WTC11 (cell line): ENCODE results near the gene MAMLD1. TPM values are rescaled to one million over a fixed set of nuclear protein-coding genes. Genes with fewer than 3 reads are reported as not detected.

ENCODE experiments used
- ATAC-seq: fragments of 200-7000 bp; cut with Tn5 transposase; 2 replicates; pipeline ENCODE4 v1.10.0; 2021; ENCODE audit warnings: mild to moderate bottlenecking, moderate library complexity
- CTCF ChIA-PET: fragments of 300-600 bp; sonication (Branson Sonifier 250); formaldehyde crosslinking; loops from one replicate; lab custom pipeline; 2021; ENCODE audit warnings: antibody characterized with exemption; lab: Charles Lee
- POLR2A ChIA-PET: fragments of 350-600 bp; sonication (Branson Sonifier 250); formaldehyde crosslinking; loops from one replicate; lab custom pipeline; 2021; ENCODE audit warnings: antibody characterized with exemption; lab: Charles Lee
- DNase-seq: peaks from one replicate; pipeline ENCODE4 v3.0.0; 2021; ENCODE audit warnings: low spot score
- H3K27ac Mint-ChIP-seq: 2 replicates; pipeline ENCODE4 v1.8.0; 2021; ENCODE audit warnings: mixed read lengths
- H3K27me3 Mint-ChIP-seq: 2 replicates; pipeline ENCODE4 v1.8.0; 2021; ENCODE audit warnings: low read depth, mild to moderate bottlenecking, moderate library complexity, mixed read lengths
- H3K36me3 Mint-ChIP-seq: 2 replicates; pipeline ENCODE4 v1.8.0; 2021; ENCODE audit warnings: mixed read lengths
- H3K4me1 Mint-ChIP-seq: 2 replicates; pipeline ENCODE4 v1.8.0; 2022; ENCODE audit warnings: mixed read lengths
- H3K4me3 Mint-ChIP-seq: 2 replicates; pipeline ENCODE4 v1.8.0; 2021; ENCODE audit warnings: mild to moderate bottlenecking, moderate library complexity, mixed read lengths
- H3K9me3 Mint-ChIP-seq: 2 replicates; pipeline ENCODE4 v1.8.0; 2021; ENCODE audit warnings: mixed read lengths
- AFF4 ChIP-seq: sonication (generic); formaldehyde crosslinking; IDR thresholded peaks from 2 replicates; pipeline ENCODE4 v1.8.1; 2023; ENCODE audit warnings: mild to moderate bottlenecking, missing genetic modification reagents, borderline replicate concordance
- ARID4B ChIP-seq: sonication (generic); formaldehyde crosslinking; IDR thresholded peaks from 2 replicates; pipeline ENCODE4 v1.8.0; 2023; ENCODE audit warnings: missing genetic modification reagents, mild to moderate bottlenecking, borderline replicate concordance
- CREB1 ChIP-seq: sonication (generic); formaldehyde crosslinking; IDR thresholded peaks from 2 replicates; pipeline ENCODE4 v1.8.0; 2023; ENCODE audit warnings: mild to moderate bottlenecking, missing genetic modification reagents
- CREM ChIP-seq: sonication (generic); formaldehyde crosslinking; IDR thresholded peaks from 2 replicates; pipeline ENCODE4 v1.8.1; 2022; ENCODE audit warnings: mild to moderate bottlenecking, missing genetic modification reagents, moderate library complexity
- E2F1 ChIP-seq: sonication (generic); formaldehyde crosslinking; IDR thresholded peaks from 2 replicates; pipeline ENCODE4 v1.8.0; 2022; ENCODE audit warnings: mild to moderate bottlenecking, missing genetic modification reagents
- EMX1 ChIP-seq: fragments of 250-450 bp; sonication (Bioruptor Pico); IDR thresholded peaks from 2 replicates; pipeline ENCODE4 v1.8.0; 2021; ENCODE audit warnings: mild to moderate bottlenecking
- FOXP1 ChIP-seq: sonication (generic); formaldehyde crosslinking; IDR thresholded peaks from 2 replicates; pipeline ENCODE4 v1.8.0; 2022; ENCODE audit warnings: missing genetic modification reagents, mild to moderate bottlenecking, moderate library complexity, borderline replicate concordance
- HMGA2 ChIP-seq: fragments of 250-450 bp; sonication (Bioruptor Pico); IDR thresholded peaks from 2 replicates; pipeline ENCODE4 v1.4.0; 2021; ENCODE audit warnings: mild to moderate bottlenecking, moderate library complexity
- JUN ChIP-seq: sonication (generic); formaldehyde crosslinking; IDR thresholded peaks from 2 replicates; pipeline ENCODE4 v1.8.0; 2023; ENCODE audit warnings: mild to moderate bottlenecking, missing genetic modification reagents
- MAX ChIP-seq: sonication (generic); formaldehyde crosslinking; IDR thresholded peaks from 2 replicates; pipeline ENCODE4 v1.8.0; 2022; ENCODE audit warnings: mild to moderate bottlenecking, missing genetic modification reagents
- PRDM15 ChIP-seq: sonication (generic); formaldehyde crosslinking; IDR thresholded peaks from 2 replicates; pipeline ENCODE4 v1.8.0; 2022; ENCODE audit warnings: missing genetic modification reagents
- PREB ChIP-seq: sonication (generic); formaldehyde crosslinking; IDR thresholded peaks from 2 replicates; pipeline ENCODE4 v1.8.1; 2022; ENCODE audit warnings: mild to moderate bottlenecking, missing genetic modification reagents, moderate library complexity, borderline replicate concordance
- PRRX2 ChIP-seq: fragments of 250-450 bp; sonication (Bioruptor Pico); IDR thresholded peaks from 2 replicates; pipeline ENCODE4 v1.8.0; 2021; ENCODE audit warnings: mild to moderate bottlenecking
- SOX15 ChIP-seq: fragments of 250-450 bp; sonication (Bioruptor Pico); IDR thresholded peaks from 2 replicates; pipeline ENCODE4 v1.9.0; 2021; ENCODE audit warnings: mild to moderate bottlenecking
- ZBTB21 ChIP-seq: sonication (generic); formaldehyde crosslinking; IDR thresholded peaks from 2 replicates; pipeline ENCODE4 v1.8.1; 2023; ENCODE audit warnings: mild to moderate bottlenecking, missing genetic modification reagents, borderline replicate concordance
- ZMAT4 ChIP-seq: fragments of 250-450 bp; sonication (Bioruptor Pico); IDR thresholded peaks from 2 replicates; pipeline ENCODE4 v1.9.0; 2021; ENCODE audit warnings: mild to moderate bottlenecking
- ZNF232 ChIP-seq: sonication (generic); formaldehyde crosslinking; IDR thresholded peaks from 2 replicates; pipeline ENCODE4 v1.8.0; 2022; ENCODE audit warnings: mild to moderate bottlenecking, missing genetic modification reagents
- ZNF416 ChIP-seq: fragments of 250-450 bp; sonication (Bioruptor Pico); IDR thresholded peaks from 2 replicates; pipeline ENCODE4 v1.9.0; 2021; ENCODE audit warnings: mild to moderate bottlenecking, inconsistent platforms
- total RNA-seq: library from RNA; stranded (reverse); gene quantifications from 3 replicates; pipeline ENCODE4 v1.2.3, GENCODE V29; 2021

Gene MAMLD1
- total RNA-seq, 1 experiment from 2014 or later, result 0.35 TPM

GRCh38 chrX:150438165-150438564 lies 75.0 kb downstream of the MAMLD1 start (continued):
- TF ChIP-seq ZMAT4 (CRISPR knock-in tag) (no peak), ZNF232 (CRISPR knock-in tag) (no peak), ZNF416 (CRISPR knock-in tag) (no peak), ZBTB21 (CRISPR knock-in tag) (no peak), JUN (CRISPR knock-in tag) (no peak), PREB (no peak)
- TF ChIP-seq, all 79 proteins: peak for 0

- ATAC-seq, result no peak
- Mint-ChIP-seq H3K4me1 (no peaks in the 10 kb centered on the region), H3K27ac (no peak overlapping the region), H3K27me3 (0 out of 2 replicates have a peak, but pooled peaks cover 2% of the 10 kb centered on the region), H3K9me3 (no peaks in the 10 kb centered on the region), H3K4me3 (no peak overlapping the region), H3K36me3 (no peaks in the 10 kb centered on the region)
- ChIA-PET POLR2A (no interaction called here), CTCF (interaction anchor here (1.1 kb wide), 1 partner anchor 40 kb away, joined by 3 read pairs; no protein-coding TSS in a partner anchor)
- no peak for DNase-seq
- TF ChIP-seq MAX, result no peak
- no peak for TF ChIP-seq FOXP1
- no peak for TF ChIP-seq SOX15 (CRISPR knock-in tag)
- no peak for TF ChIP-seq HMGA2
- no peak for TF ChIP-seq CREM (CRISPR knock-in tag)
- no peak for TF ChIP-seq CREB1 (CRISPR knock-in tag)
- no peak for TF ChIP-seq PRRX2 (CRISPR knock-in tag)
- no peak for TF ChIP-seq ARID4B (CRISPR knock-in tag)
Observed at GRCh38 chrX:150446151-150446550, 83.0 kb downstream of the MAMLD1 start.

- Mint-ChIP-seq H3K4me1 (0 out of 2 replicates have a peak, but pooled peaks cover 4% of the 10 kb centered on the region), H3K27ac (no peak overlapping the region), H3K9me3 (no peaks in the 10 kb centered on the region), H3K27me3 (0 out of 2 replicates have a peak, but pooled peaks cover 2% of the 10 kb centered on the region), H3K36me3 (no peaks in the 10 kb centered on the region), H3K4me3 (no peak overlapping the region)
- CTCF ChIA-PET, result no interaction called here
- ATAC-seq (no peak), DNase-seq (no peak)
- POLR2A ChIA-PET, result no interaction called here
- TF ChIP-seq EMX1 (CRISPR knock-in tag) (no peak), E2F1 (CRISPR knock-in tag) (no peak), AFF4 (CRISPR knock-in tag) (no peak), PRDM15 (CRISPR knock-in tag) (no peak)
Observed at GRCh38 chrX:150446995-150447394, 83.9 kb downstream of the MAMLD1 start.
